ENCODE measurements around the gene WBP4. TPM values are rescaled to one million over a fixed set of nuclear protein-coding genes. Genes with fewer than 3 reads are reported as not detected.

WBP4 gene
- total RNA-seq, 1 experiment from 2014 or later = 7.2 TPM

- Histone ChIP-seq H4K20me1 (ENCODE audit: control insufficient read depth, insufficient read depth, insufficient read length) (no peaks in the 10 kb centered on the region), H3K14ac (ENCODE audit: insufficient read depth, low read length) (no peak overlapping the region), H3K27me3 (ENCODE audit: insufficient read depth, low read length) (no peaks in the 10 kb centered on the region), H2BK20ac (ENCODE audit: low read depth, low read length, poor library complexity, severe bottlenecking) (no peak overlapping the region), H4K8ac (replicated peaks; ENCODE audit: insufficient read length, low read depth, low read length) (no peak overlapping the region), H2BK5ac (ENCODE audit: insufficient read length, low read length) (no peak overlapping the region), H3K27ac (ENCODE audit: insufficient read length, low read depth, low read length) (no peak overlapping the region), H3K9me3 (ENCODE audit: control insufficient read depth, low read depth, low read length) (no peaks in the 10 kb centered on the region), H3K79me1 (ENCODE audit: insufficient read depth, low read depth, low read length, poor library complexity, severe bottlenecking) (no peaks in the 10 kb centered on the region), H4K91ac (ENCODE audit: insufficient read length, low read depth, low read length) (no peak overlapping the region), H2BK12ac (ENCODE audit: insufficient read length, low read depth, low read length) (no peak overlapping the region), H4K5ac (ENCODE audit: insufficient read length, low read depth, low read length) (no peak overlapping the region), H2BK120ac (ENCODE audit: low read depth, low read length, poor library complexity, severe bottlenecking) (no peak overlapping the region), H2AFZ (ENCODE audit: low read length) (no peak overlapping the region), H3K9ac (ENCODE audit: extremely low read depth, insufficient read length, low read length) (no peak overlapping the region), H3K18ac (ENCODE audit: insufficient read length, low read depth, low read length) (no peak overlapping the region), H3K4me2 (ENCODE audit: insufficient read depth, insufficient read length, low read length) (no peak overlapping the region), H3K23ac (ENCODE audit: insufficient read length, low read depth, low read length) (no peak overlapping the region), H3K23me2 (ENCODE audit: insufficient read length, low read depth, low read length, poor library complexity, severe bottlenecking) (no peaks in the 10 kb centered on the region), H3K4ac (ENCODE audit: low read depth, low read length) (no peak overlapping the region), H2BK15ac (ENCODE audit: low read depth, low read length) (no peak overlapping the region), H3K4me1 (ENCODE audit: insufficient read depth, low read length) (no peaks in the 10 kb centered on the region), H3K79me2 (ENCODE audit: insufficient read depth, low read length) (no peaks in the 10 kb centered on the region), H3T11ph (ENCODE audit: low read length) (no peak overlapping the region), H2AK5ac (ENCODE audit: insufficient read length, low read length) (no peak overlapping the region), H3K56ac (ENCODE audit: insufficient read length, low read depth, low read length) (no peak overlapping the region)
- TF ChIP-seq CTCF (conservative IDR thresholded peaks at IDR 0.05) = no peak
- Mint-ChIP-seq H3K36me3 (ENCODE audit: insufficient read depth in 1 of 3, low read depth in 3 of 3) (no peaks in the 10 kb centered on the region), H3K9me3 (peaks cover 0 to 6% of the 10 kb centered on the region in 2 experiments; a peak in 1 of 5 replicates), H3K4me1 (peaks cover 0 to 4% of the 10 kb centered on the region in 2 experiments; a peak in 1 of 4 replicates), H3K27me3 (ENCODE audit: low read depth) (no peaks in the 10 kb centered on the region), H3K4me3 (no peak overlapping the region), H3K27ac (peak overlapping the region in 1 of 3 experiments; percentile 23; a peak in 1 of 7 replicates)
- no peak for DNase-seq
Observed at GRCh38 chr13:41099986-41100385, 38.7 kb downstream of the WBP4 start.
